Measurements from ENCODE around the gene GEMIN8. TPM values are rescaled to one million over a fixed set of nuclear protein-coding genes. Genes with fewer than 3 reads are reported as not detected.

Gene GEMIN8
- total RNA-seq, 1 experiment from 2014 or later, result 14.8 TPM

- H3K4me1 Mint-ChIP-seq, result no peaks in the 10 kb centered on the region
- peaks cover 0 to 2% (median 0%) of the 10 kb centered on the region in 3 experiments; a peak in 1 of 7 replicates for H3K36me3 Mint-ChIP-seq (ENCODE audit: insufficient read depth in 1 of 3, low read depth in 3 of 3)
- H2BK5ac ChIP-seq (ENCODE audit: insufficient read length, low read length), result no peak overlapping the region
- H3K9me3 ChIP-seq (ENCODE audit: control insufficient read depth, low read depth, low read length), result no peaks in the 10 kb centered on the region
- H3K79me2 ChIP-seq (ENCODE audit: insufficient read depth, low read length), result no peaks in the 10 kb centered on the region
- no peak overlapping the region for H4K5ac ChIP-seq (ENCODE audit: insufficient read length, low read depth, low read length)
- WGBS (ENCODE audit: extremely low coverage, insufficient read length, low lambda C conversion rate), result no CpG with 5 or more reads among the region's 3 CpGs
- H3K4me1 ChIP-seq (ENCODE audit: insufficient read depth, low read length), result no peaks in the 10 kb centered on the region
- no peak overlapping the region for H2BK120ac ChIP-seq (ENCODE audit: low read depth, low read length, poor library complexity, severe bottlenecking)
- H3K27me3 Mint-ChIP-seq (ENCODE audit: low read depth), result peaks cover 2% of the 10 kb centered on the region; the same call in 1 of the 2 replicates
- no peak overlapping the region for H4K8ac ChIP-seq (replicated peaks; ENCODE audit: insufficient read length, low read depth, low read length)
- H3K4me3 Mint-ChIP-seq, result no peak overlapping the region
- no peak overlapping the region for H2AFZ ChIP-seq (ENCODE audit: low read length)
- DNase-seq, result no peak
- no peak overlapping the region for H3K4ac ChIP-seq (ENCODE audit: low read depth, low read length)
- no peak overlapping the region for H3T11ph ChIP-seq (ENCODE audit: low read length)
- peaks cover 17 to 27% of the 10 kb centered on the region in 2 experiments for H3K9me3 Mint-ChIP-seq
- H3K79me1 ChIP-seq (ENCODE audit: insufficient read depth, low read depth, low read length, poor library complexity, severe bottlenecking), result no peaks in the 10 kb centered on the region
- H3K27ac ChIP-seq (ENCODE audit: insufficient read length, low read depth, low read length), result no peak overlapping the region
- no peak overlapping the region for H3K9ac ChIP-seq (ENCODE audit: extremely low read depth, insufficient read length, low read length)
- H3K23me2 ChIP-seq (ENCODE audit: insufficient read length, low read depth, low read length, poor library complexity, severe bottlenecking), result no peaks in the 10 kb centered on the region
- no peak overlapping the region for H4K91ac ChIP-seq (ENCODE audit: insufficient read length, low read depth, low read length)
- H3K14ac ChIP-seq (ENCODE audit: insufficient read depth, low read length), result no peak overlapping the region
- H2BK15ac ChIP-seq (ENCODE audit: low read depth, low read length), result no peak overlapping the region
- no peak overlapping the region for H2BK20ac ChIP-seq (ENCODE audit: low read depth, low read length, poor library complexity, severe bottlenecking)
- peak; percentile 76 for TF ChIP-seq CTCF (conservative IDR thresholded peaks at IDR 0.05)
- no peaks in the 10 kb centered on the region for H4K20me1 ChIP-seq (ENCODE audit: control insufficient read depth, insufficient read depth, insufficient read length)
- no peak overlapping the region for H2BK12ac ChIP-seq (ENCODE audit: insufficient read length, low read depth, low read length)
- H3K27me3 ChIP-seq (ENCODE audit: insufficient read depth, low read length), result no peaks in the 10 kb centered on the region
- H2AK5ac ChIP-seq (ENCODE audit: insufficient read length, low read length), result no peak overlapping the region
- no peak overlapping the region for H3K56ac ChIP-seq (ENCODE audit: insufficient read length, low read depth, low read length)
- H3K27ac Mint-ChIP-seq, result no peak overlapping the region
- H3K23ac ChIP-seq (ENCODE audit: insufficient read length, low read depth, low read length), result no peak overlapping the region
- H3K18ac ChIP-seq (ENCODE audit: insufficient read length, low read depth, low read length), result no peak overlapping the region
- H3K4me2 ChIP-seq (ENCODE audit: insufficient read depth, insufficient read length, low read length), result no peak overlapping the region
Observed at GRCh38 chrX:14039344-14039743, 9.7 kb upstream of the GEMIN8 start.

Data from H9 (cell line).